HG03575 (cell line): Measurements from ENCODE around the gene PAX9.
"Not testable (repeated sequence)": the region's sequence is repeated elsewhere in the genome, so short reads cannot be mapped to it uniquely, and the experiment has no call there.

Experiments used
- ATAC-seq: cut with Tn5 transposase; IDR thresholded peaks from one replicate; pipeline ENCODE4 v1.9.1; 2021; ENCODE audit not compliant: unreplicated experiment, insufficient number of reproducible peaks, low FRiP score; ENCODE audit errors: extremely low read depth

Gene PAX9

GRCh38 chr14:36666416-36667206 is 5.0 kb downstream of the PAX9 start:
- no peak for ATAC-seq

GRCh38 chr14:36667679-36668078 is 6.0 kb downstream of the PAX9 start:
- no peak for ATAC-seq

DNA sequence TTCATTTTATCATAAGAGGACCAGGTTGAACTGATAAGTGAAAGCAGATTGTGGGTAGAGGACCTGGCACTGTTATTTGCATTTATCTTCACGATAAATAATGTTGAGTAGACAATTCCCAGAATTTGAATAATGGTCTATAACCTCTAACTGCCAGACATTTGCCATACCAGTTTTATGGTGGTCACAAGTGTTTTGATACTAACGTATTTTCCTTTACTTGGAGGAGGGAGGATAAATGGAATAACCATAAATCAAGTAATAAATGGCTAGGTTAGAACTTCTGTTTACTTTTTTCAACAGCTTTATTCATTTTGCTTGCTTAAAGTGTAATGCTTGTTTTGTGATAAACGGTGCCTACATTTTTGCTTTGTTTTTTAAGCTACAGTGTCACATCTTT is 9.5 kb downstream of the PAX9 start:
- ATAC-seq, result no peak

GRCh38 chr14:36672095-36672494 is 10.4 kb downstream of the PAX9 start:
- no peak for ATAC-seq

- no peak for ATAC-seq
Observed at GRCh38 chr14:36674659-36675058, 13.0 kb downstream of the PAX9 start.

DNA sequence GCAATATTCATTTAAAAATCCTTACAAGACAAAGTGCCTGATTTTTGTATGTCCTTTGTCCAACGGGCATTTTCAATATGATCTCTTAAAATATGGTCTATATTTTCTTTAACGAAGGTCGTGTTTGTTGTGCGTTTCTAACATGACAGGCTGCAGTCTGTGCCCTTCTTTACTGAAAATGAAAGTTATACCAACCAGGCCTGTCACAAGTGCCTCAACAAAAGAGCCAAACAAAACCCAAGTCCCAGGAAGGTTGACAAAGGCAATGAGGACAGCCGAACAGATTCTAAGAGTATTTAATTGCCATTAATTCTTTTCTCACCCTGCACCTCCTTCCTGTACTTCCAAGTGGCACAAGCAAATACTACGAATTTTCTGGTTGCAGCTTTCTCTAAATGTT is 13.9 kb downstream of the PAX9 start:
- no peak for ATAC-seq

GRCh38 chr14:36676236-36676635 is 14.6 kb downstream of the PAX9 start:
- ATAC-seq, result no peak

DNA sequence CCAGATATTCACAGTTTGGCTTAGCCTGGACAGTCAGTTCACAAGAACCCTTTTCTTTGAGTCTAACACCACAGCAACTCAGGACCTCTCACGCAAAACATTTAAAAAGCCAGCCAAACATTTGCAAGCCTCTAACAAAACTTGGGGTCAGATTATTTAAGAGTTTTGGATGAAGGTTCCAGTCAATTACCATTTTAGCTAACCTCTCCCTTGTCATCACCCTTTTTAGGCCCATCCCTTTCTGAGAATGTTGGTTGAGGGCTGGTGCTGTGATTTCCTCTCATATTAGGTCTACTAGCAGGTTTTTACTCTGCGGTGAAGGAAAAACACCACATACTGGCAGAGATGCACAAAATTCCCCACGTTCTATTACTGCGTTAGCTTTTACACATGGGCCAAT is 20.7 kb downstream of the PAX9 start:
- ATAC-seq, result no peak

DNA sequence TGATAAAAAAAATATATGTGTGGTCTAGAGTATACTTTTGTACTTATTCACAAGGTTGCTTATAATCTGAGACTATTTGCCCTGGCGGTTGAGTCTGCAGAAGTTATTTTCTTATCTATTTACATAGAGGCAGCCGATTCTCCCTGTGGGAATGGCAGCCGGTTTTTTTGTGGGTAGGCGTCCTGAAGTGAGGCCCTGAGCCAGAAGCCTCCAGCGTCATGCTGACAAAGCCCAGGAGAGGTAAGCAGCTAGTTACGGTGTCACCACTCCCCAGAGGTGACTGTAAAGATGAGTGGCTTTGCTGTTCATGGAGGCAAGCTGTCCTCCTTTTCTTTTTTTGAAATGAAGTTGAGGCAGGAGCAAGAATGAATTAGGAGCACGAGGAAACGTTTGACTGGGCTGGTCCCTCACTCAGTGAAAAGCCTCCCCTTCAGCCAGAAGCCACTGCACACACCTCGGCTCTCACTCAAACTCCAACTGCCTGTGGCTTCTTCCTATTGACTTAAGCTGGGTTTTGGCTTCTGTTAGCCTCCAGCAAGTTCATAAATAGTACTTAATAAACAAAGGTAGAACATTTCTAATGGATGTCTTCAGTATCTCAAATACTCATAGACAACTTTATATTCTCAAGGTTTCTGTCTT is 21.5 kb downstream of the PAX9 start:
- no peak for ATAC-seq

DNA sequence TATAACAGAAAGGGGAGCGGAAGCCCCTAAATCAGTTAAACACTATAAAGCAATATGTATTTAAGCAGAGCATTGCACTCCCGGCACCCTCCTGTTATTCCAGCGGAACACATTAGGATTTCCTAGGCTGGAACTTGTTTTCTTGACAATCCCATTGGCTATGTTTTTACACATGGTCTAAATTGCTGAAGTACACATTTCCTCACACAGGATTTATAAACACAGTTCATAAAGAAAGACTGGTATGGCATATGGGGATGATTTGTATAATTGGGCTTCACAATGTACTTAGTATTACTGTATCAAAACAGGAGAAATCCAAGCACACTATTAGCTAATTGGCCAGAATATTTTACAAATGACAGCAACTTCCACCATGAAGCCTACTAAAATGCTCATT is 23.3 kb downstream of the PAX9 start:
- no peak for ATAC-seq

DNA sequence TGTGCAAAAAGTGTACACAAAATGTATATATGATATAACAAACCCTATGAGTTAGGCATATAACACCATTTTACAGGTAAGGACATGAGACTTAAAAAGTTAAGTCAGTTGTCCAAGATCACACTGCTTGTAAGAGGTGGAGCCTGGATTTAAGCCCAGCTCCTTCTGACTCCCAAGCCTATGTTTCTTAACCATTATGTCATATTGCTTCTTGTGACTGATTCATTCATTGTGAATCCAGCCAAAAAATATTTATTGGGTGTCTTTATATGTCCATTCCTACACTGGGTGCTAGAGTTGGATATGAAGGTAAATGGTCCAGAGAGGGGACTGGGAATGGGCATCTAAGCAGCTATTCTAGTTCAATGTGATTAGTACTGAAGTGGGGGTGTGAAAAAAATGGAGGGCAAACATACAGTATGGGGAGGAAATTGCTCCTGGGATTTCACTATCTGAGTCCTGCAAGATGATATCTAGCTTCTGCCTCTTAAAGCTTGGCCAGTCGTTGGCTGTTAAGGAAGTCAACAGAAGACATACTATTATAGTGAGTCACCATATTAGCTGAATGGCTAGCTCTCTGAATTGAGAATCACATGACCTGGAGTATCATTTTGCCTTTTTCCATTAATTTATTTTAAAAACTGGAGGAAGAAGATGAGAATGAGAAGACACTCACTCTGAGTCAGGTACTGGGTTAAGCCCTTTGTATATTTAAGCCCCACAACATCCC is 28.8 kb downstream of the PAX9 start:
- ATAC-seq, result no peak

- ATAC-seq, result not testable (repeated sequence)
Observed at GRCh38 chr14:36699420-36699819, 37.8 kb downstream of the PAX9 start.

- ATAC-seq, result no peak
Observed at GRCh38 chr14:36700651-36701050, 39.0 kb downstream of the PAX9 start.

GRCh38 chr14:36701132-36701531 is 39.5 kb downstream of the PAX9 start:
- no peak for ATAC-seq

DNA sequence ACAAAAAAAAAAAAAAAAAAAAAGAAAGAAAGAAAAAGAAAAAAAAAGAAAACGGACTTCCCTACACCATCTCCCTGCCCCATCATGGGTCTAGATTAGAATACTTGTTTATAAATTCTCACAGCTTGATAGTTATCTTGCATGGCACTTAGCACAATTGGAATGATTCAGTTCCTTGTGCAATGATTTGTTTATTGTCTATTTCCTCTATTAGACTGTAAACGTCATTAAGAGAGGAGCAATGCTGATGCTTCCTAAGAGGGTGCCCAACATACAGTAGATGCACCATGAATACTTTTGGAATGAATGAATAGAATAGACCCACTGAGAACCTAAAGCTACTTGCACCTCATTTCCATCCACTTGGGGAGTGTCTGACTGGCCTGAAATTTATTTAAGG is 40.8 kb downstream of the PAX9 start:
- no peak for ATAC-seq

DNA sequence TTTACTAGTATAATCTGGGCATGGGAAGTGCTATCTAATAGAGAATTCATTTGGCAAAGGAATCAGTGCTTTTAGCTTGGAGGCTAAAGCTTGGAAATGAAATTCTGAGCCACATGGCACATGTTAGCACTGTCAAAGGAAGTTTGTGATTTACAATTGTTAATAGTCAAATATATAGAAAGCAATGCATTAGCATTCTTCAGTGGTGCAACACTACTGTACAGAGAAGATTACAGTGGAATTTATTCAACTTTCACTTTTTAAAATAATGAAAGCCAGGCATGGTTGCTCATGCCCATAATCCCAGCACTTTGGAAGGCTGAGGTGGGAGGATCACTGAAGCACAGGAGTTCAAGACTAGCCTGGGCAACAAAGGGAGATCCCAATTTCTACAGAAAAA is 45.9 kb downstream of the PAX9 start:
- no peak for ATAC-seq

DNA sequence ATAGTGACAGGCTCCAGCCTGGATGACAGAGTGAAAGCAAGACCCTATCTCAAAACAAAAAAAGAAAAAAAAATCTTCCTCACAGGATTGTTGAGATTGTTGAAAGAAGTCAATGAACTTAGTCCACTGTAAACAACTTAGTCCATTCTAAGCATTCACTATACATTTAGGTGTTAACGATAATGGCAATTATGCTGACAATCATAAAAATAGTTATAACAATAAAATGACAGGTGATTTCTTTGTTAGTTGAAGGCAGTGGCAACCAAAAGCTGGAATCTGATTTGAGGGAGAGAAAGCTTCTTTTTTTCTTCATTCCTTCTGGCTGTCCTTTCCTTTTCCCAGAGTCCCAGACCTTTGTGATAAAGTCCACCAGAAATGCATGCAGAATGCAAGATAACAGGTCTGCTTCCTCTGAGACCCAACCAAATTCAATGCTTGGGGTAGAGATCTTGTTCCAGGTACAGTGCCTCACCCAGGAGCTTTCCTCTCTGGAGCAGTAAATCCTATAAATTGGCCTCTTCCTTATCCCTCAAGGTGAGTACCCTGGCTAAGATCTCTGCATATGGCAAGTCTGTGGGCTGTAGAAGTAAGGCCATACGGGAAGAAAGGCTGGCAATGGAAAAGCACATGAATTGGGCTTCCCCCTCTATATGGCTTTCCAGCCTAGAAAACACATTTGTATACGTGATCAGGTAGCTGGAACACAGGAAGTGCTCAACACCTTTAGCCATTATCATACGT is 52.5 kb downstream of the PAX9 start:
- no peak for ATAC-seq

- no peak for ATAC-seq
Observed at GRCh38 chr14:36716614-36717184, 55.0 kb downstream of the PAX9 start.

DNA sequence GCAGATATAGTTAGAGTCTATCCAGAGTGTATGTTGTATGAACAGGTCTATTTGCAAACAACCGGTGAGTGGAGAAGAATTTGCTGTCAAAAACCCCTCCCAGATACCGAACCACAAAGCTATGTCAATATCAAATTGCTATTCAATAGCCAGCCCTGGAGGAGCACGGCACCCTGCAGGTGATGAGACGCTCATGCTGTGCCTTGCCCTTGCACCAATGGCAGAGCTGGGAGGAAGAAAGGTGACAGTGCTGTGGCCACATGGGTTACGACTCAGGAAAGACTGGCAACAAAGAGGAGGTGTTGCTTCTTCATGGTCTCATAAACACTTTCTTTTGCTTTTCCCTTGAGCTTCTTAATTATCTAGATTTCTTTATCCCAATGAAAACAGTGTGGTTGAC is 55.7 kb downstream of the PAX9 start:
- no peak for ATAC-seq
